ENCODE measurements around the gene VPS51.

The VPS51 gene

DNA sequence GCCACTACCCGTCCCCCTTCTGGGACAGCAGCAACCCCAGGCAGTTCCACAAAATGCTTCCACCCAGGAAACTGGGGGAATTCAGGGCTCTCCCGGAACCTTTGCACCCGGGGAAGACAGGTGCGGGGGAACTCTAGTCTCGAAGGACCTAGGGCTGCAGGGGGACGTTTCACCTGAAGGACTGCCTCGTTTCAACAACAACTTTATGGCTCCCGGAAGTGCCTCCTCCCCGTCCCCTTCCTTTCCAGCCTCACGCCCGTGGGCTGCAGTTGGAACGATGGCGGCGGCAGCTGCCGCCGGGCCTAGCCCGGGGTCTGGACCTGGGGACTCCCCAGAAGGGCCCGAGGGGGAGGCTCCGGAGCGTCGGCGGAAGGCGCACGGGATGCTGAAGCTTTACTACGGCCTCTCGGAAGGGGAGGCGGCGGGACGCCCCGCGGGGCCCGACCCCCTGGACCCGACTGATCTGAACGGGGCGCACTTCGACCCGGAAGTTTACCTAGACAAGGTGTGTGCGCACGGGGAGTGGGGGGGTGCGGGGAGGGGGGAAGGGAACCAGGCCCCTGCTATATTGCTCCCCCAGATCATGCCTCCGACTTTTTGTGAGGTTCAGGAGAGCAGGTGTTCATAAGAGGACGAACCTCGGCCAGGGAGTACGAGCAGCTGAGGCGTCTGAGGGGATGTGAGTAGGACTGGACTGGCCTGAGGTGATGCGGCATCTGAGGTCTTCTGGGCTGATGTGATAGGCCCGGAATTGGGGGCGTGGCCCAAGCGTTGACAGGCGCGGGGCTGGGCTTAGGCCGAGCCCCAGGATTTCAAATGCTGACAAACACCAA lies at the start of gene VPS51:
Gene VPS51 (plus strand): TSS at position 241 of the 833 bp plus-strand sequence. CDS start 37 bp downstream, at position 278.
- in situ Hi-C loops (cut with MboI; ENCODE audit: low pct_unique_long_range_greater_than_20kb, low sequenced_read_pairs, unreplicated experiment) = no loop called here
- TF ChIP-seq, protein P1, sequence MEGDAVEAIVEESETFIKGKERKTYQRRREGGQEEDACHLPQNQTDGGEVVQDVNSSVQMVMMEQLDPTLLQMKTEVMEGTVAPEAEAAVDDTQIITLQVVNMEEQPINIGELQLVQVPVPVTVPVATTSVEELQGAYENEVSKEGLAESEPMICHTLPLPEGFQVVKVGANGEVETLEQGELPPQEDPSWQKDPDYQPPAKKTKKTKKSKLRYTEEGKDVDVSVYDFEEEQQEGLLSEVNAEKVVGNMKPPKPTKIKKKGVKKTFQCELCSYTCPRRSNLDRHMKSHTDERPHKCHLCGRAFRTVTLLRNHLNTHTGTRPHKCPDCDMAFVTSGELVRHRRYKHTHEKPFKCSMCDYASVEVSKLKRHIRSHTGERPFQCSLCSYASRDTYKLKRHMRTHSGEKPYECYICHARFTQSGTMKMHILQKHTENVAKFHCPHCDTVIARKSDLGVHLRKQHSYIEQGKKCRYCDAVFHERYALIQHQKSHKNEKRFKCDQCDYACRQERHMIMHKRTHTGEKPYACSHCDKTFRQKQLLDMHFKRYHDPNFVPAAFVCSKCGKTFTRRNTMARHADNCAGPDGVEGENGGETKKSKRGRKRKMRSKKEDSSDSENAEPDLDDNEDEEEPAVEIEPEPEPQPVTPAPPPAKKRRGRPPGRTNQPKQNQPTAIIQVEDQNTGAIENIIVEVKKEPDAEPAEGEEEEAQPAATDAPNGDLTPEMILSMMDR (IDR thresholded peaks at IDR 0.05; ENCODE audit: extremely low read depth, insufficient read depth, missing control alignments) = no peak
- peak; percentile 94 for DNase-seq (ENCODE audit: low spot score)

DNA sequence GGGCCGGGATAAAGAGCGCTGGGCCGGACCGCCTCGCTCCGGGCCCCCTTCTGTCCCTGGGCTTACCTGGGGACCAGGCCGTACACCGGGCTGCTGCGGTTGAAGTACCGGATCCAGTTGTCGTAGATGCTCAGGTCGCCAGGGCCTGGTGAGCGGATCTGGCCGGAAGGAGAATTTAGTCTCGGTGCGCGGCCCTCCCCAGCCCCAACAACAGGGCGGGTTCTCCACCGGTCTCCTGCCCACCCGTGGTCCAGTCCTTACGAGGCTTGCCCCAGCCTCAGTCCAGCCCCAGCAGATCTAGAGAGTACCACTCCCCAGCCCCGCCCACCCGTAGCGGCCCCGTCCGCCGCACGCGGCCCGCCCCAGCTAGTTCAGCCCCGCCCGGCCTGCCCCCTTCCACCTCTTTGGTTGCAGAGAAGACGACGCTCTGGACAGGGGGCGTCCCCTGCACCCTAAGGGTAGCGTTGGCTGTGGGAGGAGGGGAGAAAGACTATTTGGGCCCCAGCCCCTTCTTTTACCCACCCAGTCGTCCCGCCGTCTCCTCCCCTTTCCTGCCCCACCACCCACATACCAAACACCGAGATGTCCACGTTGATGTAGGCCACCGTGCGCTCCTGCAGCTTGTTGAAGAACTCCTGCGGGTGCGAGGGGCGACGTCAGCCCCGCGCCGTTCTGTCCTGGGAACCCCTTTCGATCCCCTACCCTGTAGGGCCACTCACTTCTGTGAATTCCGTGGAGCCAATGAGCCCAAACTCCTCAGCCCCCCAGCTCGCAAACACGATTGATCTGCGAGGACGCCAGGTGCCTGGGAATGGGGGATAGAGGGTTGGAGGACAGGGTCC lies 48.2 kb upstream of the VPS51 start:
- peak; percentile 65 for DNase-seq (ENCODE audit: low spot score)
- in situ Hi-C loops (cut with MboI; ENCODE audit: low pct_unique_long_range_greater_than_20kb, low sequenced_read_pairs, unreplicated experiment) = no loop called here
- TF ChIP-seq, protein P1 (IDR thresholded peaks at IDR 0.05; ENCODE audit: extremely low read depth, insufficient read depth, missing control alignments) = no peak

DNA sequence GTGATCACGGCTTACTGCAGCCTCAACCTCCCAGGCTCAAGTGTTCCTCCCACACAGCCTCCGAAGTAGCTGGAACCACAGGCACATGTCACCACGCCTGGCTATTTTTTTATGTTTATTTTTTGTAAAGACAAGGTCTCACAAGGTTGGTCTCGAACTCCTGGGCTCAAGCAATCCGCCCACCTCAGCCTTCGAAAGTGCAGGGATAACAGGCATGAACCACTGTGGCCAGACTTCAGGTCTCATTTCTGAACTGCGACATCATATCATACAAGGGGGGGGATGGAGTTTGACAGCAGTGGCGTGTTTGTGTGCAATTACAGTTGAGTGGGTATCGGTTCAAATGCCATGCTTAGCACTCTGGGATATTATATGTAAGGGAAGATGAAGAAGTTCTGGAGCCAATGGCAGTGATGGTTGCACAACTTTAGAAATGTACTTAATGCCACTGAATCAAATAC lies 44.6 kb upstream of the VPS51 start:
- in situ Hi-C loops (cut with MboI; ENCODE audit: low pct_unique_long_range_greater_than_20kb, low sequenced_read_pairs, unreplicated experiment) = no loop called here
- DNase-seq (ENCODE audit: low spot score) = no peak
- TF ChIP-seq, protein P1 (IDR thresholded peaks at IDR 0.05; ENCODE audit: extremely low read depth, insufficient read depth, missing control alignments) = no peak

DNA sequence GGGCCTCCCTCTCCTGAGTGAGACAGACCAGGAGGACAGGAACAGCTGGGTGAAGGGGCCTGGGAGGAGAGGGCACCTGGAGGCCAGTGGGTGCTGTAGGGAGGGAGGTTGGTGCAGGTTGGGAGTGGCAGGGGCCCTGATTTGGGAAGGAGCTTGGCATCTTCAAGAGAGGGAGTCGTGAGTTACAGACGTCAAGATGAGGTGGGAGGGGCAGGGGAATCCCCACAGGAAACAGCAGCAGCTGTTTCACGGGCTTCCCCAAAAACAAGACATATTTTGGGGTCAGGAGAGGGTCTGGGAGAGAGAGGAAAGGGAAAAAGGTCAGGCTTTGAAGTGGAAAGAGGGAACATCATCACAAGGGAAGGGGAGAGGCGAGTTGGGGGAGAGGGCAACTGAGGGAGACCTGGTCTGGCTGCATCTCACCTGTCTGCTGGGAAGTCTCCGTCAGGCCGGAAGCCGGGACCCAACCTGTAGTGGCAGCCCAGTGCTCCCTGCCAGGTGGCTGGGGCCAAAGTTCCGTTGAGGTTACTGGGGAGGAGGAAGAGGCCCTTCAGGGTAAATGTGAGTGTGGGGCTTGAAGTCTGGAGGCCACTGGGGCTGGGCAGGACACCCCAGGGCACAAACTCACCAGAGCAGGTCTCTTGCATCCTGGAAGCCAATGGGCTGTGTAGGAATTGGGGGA lies 42.0 kb upstream of the VPS51 start:
- no peak for DNase-seq (ENCODE audit: low spot score)
- in situ Hi-C loops (cut with MboI; ENCODE audit: low pct_unique_long_range_greater_than_20kb, low sequenced_read_pairs, unreplicated experiment) = no loop called here
- TF ChIP-seq, protein P1 (IDR thresholded peaks at IDR 0.05; ENCODE audit: extremely low read depth, insufficient read depth, missing control alignments) = no peak

DNA sequence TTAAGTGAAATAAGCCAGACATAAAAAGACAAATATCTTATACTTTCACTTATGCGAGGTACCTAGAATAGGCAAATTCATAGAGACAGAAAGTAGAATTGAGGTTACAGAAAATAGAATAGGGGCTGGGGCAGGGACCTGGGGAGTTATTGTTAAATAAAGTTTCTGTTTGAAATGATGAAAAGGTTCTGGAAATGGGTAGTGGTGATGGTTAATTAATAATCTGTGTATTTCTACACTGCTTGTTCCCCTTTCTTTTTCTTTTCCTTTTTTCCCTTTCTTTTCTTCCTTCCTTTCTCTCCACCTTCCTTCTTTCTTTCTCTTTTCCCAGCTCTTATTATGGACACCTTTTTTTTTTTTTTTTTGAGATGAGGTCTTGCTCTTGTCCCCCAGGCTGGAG lies 40.5 kb upstream of the VPS51 start:
- DNase-seq (ENCODE audit: low spot score) = no peak
- TF ChIP-seq, protein P1 (IDR thresholded peaks at IDR 0.05; ENCODE audit: extremely low read depth, insufficient read depth, missing control alignments) = no peak
- in situ Hi-C loops (cut with MboI; ENCODE audit: low pct_unique_long_range_greater_than_20kb, low sequenced_read_pairs, unreplicated experiment) = no loop called here

DNA sequence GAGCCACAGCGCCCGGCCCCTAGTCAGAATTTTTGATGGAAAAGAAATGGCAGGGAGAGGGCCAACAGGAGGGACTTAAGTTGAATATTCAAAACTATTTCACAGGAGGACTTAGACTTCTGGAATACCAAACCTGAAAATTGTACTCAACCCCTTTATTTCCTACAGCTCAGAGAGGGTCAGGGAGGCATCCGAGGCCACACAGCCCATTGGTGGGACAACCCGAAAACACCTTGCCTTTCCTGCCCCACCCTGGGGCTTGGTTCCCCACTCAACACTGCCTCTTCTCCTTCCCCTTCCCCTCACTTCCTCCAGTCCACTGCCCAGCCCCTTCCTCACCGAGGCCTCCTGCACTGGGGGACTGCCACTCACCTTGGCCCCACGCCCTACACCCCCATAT lies 39.0 kb upstream of the VPS51 start:
- in situ Hi-C loops (cut with MboI; ENCODE audit: low pct_unique_long_range_greater_than_20kb, low sequenced_read_pairs, unreplicated experiment) = no loop called here
- no peak for DNase-seq (ENCODE audit: low spot score)
- TF ChIP-seq, protein P1 (IDR thresholded peaks at IDR 0.05; ENCODE audit: extremely low read depth, insufficient read depth, missing control alignments) = no peak
